Caki2 (cell line): ENCODE results near the gene RAB26. TPM values are rescaled to one million over a fixed set of nuclear protein-coding genes. Genes with fewer than 3 reads are reported as not detected.
"Not testable (repeated sequence)": the region's sequence is repeated elsewhere in the genome, so short reads cannot be mapped to it uniquely, and the experiment has no call there.

Experiments
- DNase-seq: peaks from one replicate; pipeline ENCODE4 v3.0.0-alpha.2; 2015; ENCODE audit warnings: low read depth
- in situ Hi-C: cut with HindIII; loops from 2 replicates; pipeline ENCODE4 v1.10.0; 2016; ENCODE audit warnings: low sequenced_read_pairs, low pct_unique_long_range_greater_than_20kb, mixed read lengths
- total RNA-seq: library from RNA; depleted of rRNA; stranded (reverse); fragments of >200 nt; shearing (Covaris generic); gene quantifications from 2 replicates; pipeline ENCODE4 v1.2.3, GENCODE V29; 2014; ENCODE audit warnings: low replicate concordance; rRNA removed

Gene RAB26
- total RNA-seq, 1 experiment from 2014 or later, result 9.5 TPM

GRCh38 chr16:2199095-2199494 lies 50.7 kb downstream of the RAB26 start:
- in situ Hi-C loops, result no loop called here

DNA sequence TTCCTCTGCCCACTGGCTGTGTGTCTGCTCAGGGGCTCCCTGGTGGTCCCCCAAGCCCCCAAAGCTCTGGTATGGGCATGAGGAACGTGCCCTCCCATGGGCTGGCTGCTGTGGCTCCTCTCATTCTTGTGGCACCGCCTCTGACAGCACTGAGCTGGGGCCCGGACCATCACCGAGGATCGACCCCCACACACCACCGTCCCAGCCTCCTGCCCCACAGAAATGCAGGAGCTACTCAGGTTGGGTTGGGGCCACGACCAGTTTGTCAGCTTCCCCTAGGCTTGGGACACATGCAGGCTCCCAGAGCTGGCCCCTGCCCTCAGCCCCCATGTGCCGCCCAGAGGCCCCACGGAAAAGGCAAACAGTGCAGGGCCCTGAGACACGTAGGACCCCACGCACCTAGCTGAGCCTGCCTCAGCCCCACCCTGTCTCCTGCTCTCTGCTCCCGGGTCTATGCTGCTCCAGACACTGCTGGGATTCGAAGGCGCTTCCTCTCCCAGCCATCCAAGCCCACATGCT lies 51.3 kb downstream of the RAB26 start:
- in situ Hi-C loops, result no loop called here

More at GRCh38 chr16:2199095-2199494, 50.7 kb downstream of the RAB26 start:
- DNase-seq, result no peak

DNA sequence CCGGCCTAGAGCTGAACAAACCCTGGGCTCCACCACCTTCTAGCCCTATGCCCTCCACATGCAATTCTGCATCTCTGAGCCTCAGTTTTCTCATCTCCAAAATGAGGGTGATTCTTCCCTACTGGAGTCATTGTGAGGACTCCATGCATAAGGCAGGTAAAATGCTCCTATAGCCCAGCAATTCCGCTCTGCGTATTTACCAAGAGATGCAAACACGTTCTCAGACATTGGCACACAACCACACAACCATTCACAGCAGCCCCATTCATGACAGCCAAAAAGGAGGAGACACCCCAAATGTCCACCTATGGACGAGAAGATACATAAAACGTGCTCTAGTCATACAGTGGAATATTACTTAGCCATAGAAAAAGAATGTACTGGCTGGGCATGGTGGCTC lies 51.9 kb downstream of the RAB26 start:
- in situ Hi-C loops, result no loop called here
- no peak for DNase-seq

More for the DNA sequence above, 51.3 kb downstream of the RAB26 start:
- DNase-seq, result no peak

- in situ Hi-C loops, DNase-seq: not testable (repeated sequence)
These were observed 54.8 kb downstream of the RAB26 start for GRCh38 chr16:2203119-2203688.

Other genes starting within 250 kb of the RAB26 start
- gene HS3ST6, start 230.2 kb upstream of the RAB26 start, total RNA-seq, result not detected in 2 replicates
- 275 and 288 TPM in 2 replicates for gene MSRB1, start 205.4 kb upstream of the RAB26 start, total RNA-seq
- not detected in 2 replicates for gene RPL3L, start 193.9 kb upstream of the RAB26 start, total RNA-seq
- gene NDUFB10, start 189.1 kb upstream of the RAB26 start, total RNA-seq, result 527 and 683 TPM in 2 replicates
- gene RPS2, start 183.8 kb upstream of the RAB26 start, total RNA-seq, result 7,960 and 10,766 TPM in 2 replicates
- not detected in 2 replicates for gene RNF151, start 181.8 kb upstream of the RAB26 start, total RNA-seq
- gene TBL3, start 176.6 kb upstream of the RAB26 start, total RNA-seq, result 128 and 160 TPM in 2 replicates
- gene NOXO1, start 167.2 kb upstream of the RAB26 start, total RNA-seq, result 0.24 TPM in 1 of 2 replicates, not detected in the other
- gene GFER, start 164.4 kb upstream of the RAB26 start, total RNA-seq, result 55.9 and 56.8 TPM in 2 replicates
- gene SYNGR3, start 158.7 kb upstream of the RAB26 start, total RNA-seq, result 37.8 and 44.9 TPM in 2 replicates
- gene ZNF598, start 138.8 kb upstream of the RAB26 start, total RNA-seq, result 45.0 and 89.3 TPM in 2 replicates
- not detected in 2 replicates for gene NPW, start 128.8 kb upstream of the RAB26 start, total RNA-seq
- gene NHERF2, start 121.7 kb upstream of the RAB26 start, total RNA-seq, result 30.3 and 32.4 TPM in 2 replicates
- 129 and 148 TPM in 2 replicates for gene NTHL1, start 100.8 kb upstream of the RAB26 start, total RNA-seq
- gene TSC2, start 100.6 kb upstream of the RAB26 start, total RNA-seq, result 22.3 and 31.5 TPM in 2 replicates
- 37.4 and 84.9 TPM in 2 replicates for gene PKD1, start 12.7 kb upstream of the RAB26 start, total RNA-seq
- gene TRAF7, start 7.2 kb downstream of the RAB26 start, total RNA-seq, result 94.4 and 101 TPM in 2 replicates
- 0.03 TPM in 1 of 2 replicates, not detected in the other for gene CASKIN1, start 48.0 kb downstream of the RAB26 start, total RNA-seq
- gene MLST8, start 56.8 kb downstream of the RAB26 start, total RNA-seq, result 81.6 and 90.5 TPM in 2 replicates
- gene BRICD5, start 62.2 kb downstream of the RAB26 start, total RNA-seq, result 0.12 and 1.1 TPM in 2 replicates
- gene PGP, start 66.2 kb downstream of the RAB26 start, total RNA-seq, result 59.6 and 78.5 TPM in 2 replicates
- 45.6 and 67.7 TPM in 2 replicates for gene E4F1, start 75.0 kb downstream of the RAB26 start, total RNA-seq
- 0.98 TPM in 1 of 2 replicates, not detected in the other for gene DNASE1L2, start 87.8 kb downstream of the RAB26 start, total RNA-seq
- gene ECI1, start 103.0 kb downstream of the RAB26 start, total RNA-seq, result 120 and 165 TPM in 2 replicates
- 151 and 155 TPM in 2 replicates for gene RNPS1, start 119.5 kb downstream of the RAB26 start, total RNA-seq
- 18.0 and 22.4 TPM in 2 replicates for gene ABCA3, start 192.1 kb downstream of the RAB26 start, total RNA-seq